PC-9 (cell line): Measurements from ENCODE around the gene TARM1. TPM values are rescaled to one million over a fixed set of nuclear protein-coding genes. Genes with fewer than 3 reads are reported as not detected.
"Not testable (repeated sequence)": the region's sequence is repeated elsewhere in the genome, so short reads cannot be mapped to it uniquely, and the experiment has no call there.

ENCODE experiments used
- BruUV-seq: library from RNA; stranded (reverse); fragments of 400-500 nt; replicated peaks from 2 replicates; lab custom pipeline; 2021; lab: Mats Ljungman, UMichigan
- CTCF ChIA-PET: fragments of 300-600 bp; sonication (Branson Sonifier 250); formaldehyde crosslinking; loops from one replicate; lab custom pipeline; 2022; ENCODE audit warnings: antibody characterized with exemption; lab: Charles Lee
- POLR2A ChIA-PET: fragments of 300-600 bp; sonication (Branson Sonifier 250); formaldehyde crosslinking; loops from one replicate; lab custom pipeline; 2022; ENCODE audit warnings: antibody characterized with exemption; ENCODE audit not compliant: unreplicated experiment; lab: Charles Lee
- DNase-seq, 2 experiments: peaks; one replicate each; pipeline versions ENCODE4 v3.0.0 to v3.0.0-alpha.2; 2015 to 2022; ENCODE audit warnings: mixed read lengths in 1 of 2
- H2AFZ ChIP-seq: fragments of 200-600 bp; sonication (generic); 2 replicates; pipeline ENCODE4 v1.8.1; 2017; ENCODE audit warnings: antibody characterized with exemption
- H3F3A ChIP-seq: fragments of 200-600 bp; sonication (generic); 2 replicates; pipeline ENCODE4 v1.8.1; 2017; ENCODE audit warnings: antibody characterized with exemption, mild to moderate bottlenecking, low read depth; ENCODE audit not compliant: insufficient read depth
- H3K27ac ChIP-seq: fragments of 200-600 bp; sonication (generic); 2 replicates; pipeline ENCODE4 v1.6.1; 2016; ENCODE audit warnings: mixed run types
- H3K27me3 ChIP-seq: fragments of 200-600 bp; sonication (generic); 2 replicates; pipeline ENCODE4 v1.6.1; 2016; ENCODE audit warnings: low read depth, mixed run types; ENCODE audit not compliant: insufficient read depth
- H3K36me3 ChIP-seq: fragments of 200-600 bp; sonication (generic); 2 replicates; pipeline ENCODE4 v1.6.1; 2016; ENCODE audit warnings: low read depth, mixed run types
- H3K4me1 ChIP-seq: fragments of 200-600 bp; sonication (generic); replicated peaks from 2 replicates; pipeline ENCODE4 v1.6.1; 2016; ENCODE audit warnings: mixed run types; ENCODE audit not compliant: insufficient read depth
- H3K4me2 ChIP-seq: fragments of 200-600 bp; sonication (generic); 2 replicates; pipeline ENCODE4 v1.6.1; 2017; ENCODE audit warnings: mixed run types
- H3K4me3 ChIP-seq: fragments of 200-600 bp; sonication (generic); 2 replicates; pipeline ENCODE4 v1.6.1; 2016; ENCODE audit warnings: mixed run types
- H3K79me2 ChIP-seq: fragments of 200-600 bp; sonication (generic); 2 replicates; pipeline ENCODE4 v1.6.1; 2017; ENCODE audit warnings: low read depth, mixed run types
- H3K9me2 ChIP-seq: fragments of 200-600 bp; sonication (generic); 2 replicates; pipeline ENCODE4 v1.8.1; 2017; ENCODE audit warnings: mild to moderate bottlenecking; ENCODE audit not compliant: insufficient read depth
- H3K9me3 ChIP-seq: fragments of 200-600 bp; sonication (generic); 2 replicates; pipeline ENCODE4 v1.8.1; 2016; ENCODE audit warnings: low read depth; ENCODE audit not compliant: insufficient read depth
- H4K20me1 ChIP-seq: fragments of 200-600 bp; sonication (generic); 2 replicates; pipeline ENCODE4 v1.8.1; 2017; ENCODE audit not compliant: insufficient read depth
- CTCF ChIP-seq: fragments of 200-600 bp; sonication (generic); conservative IDR thresholded peaks from 2 replicates; pipeline ENCODE4 v1.6.1; 2017; ENCODE audit warnings: mixed run types, antibody characterized with exemption, mild to moderate bottlenecking, moderate library complexity
- EZH2 ChIP-seq: fragments of 200-600 bp; sonication (generic); IDR thresholded peaks from 2 replicates; pipeline ENCODE4 v1.8.0; 2017; ENCODE audit warnings: antibody characterized with exemption, low read depth
- intact Hi-C: fragments of 100-400 bp; cut with micrococcal nuclease; formaldehyde crosslinking; loops from one replicate; pipeline ENCODE4 v1.10.0; 2022; ENCODE audit not compliant: unreplicated experiment
- total RNA-seq: library from RNA; stranded (reverse); gene quantifications from 2 replicates; pipeline ENCODE4 v1.2.3, GENCODE V29; 2021

Gene TARM1
- total RNA-seq, 1 experiment from 2014 or later, result not detected

GRCh38 chr19:54102421-54103169 is 21.4 kb upstream of the TARM1 start, which contains the start of gene NDUFA3:
Gene NDUFA3, plus strand, starts transcription at chr19:54102855. Its CDS starts 24 bp downstream, at chr19:54102879.
- POLR2A ChIA-PET, result interaction anchor here (0.6 kb wide), 1 partner anchor 236 kb away, joined by 3 read pairs; no protein-coding TSS in a partner anchor
- H3F3A ChIP-seq, result peaks cover 29% of the 10 kb centered on the region
- no peaks in the 10 kb centered on the region for H3K9me2 ChIP-seq
- peak within 1 kb of the TSS; percentile 91 for H2AFZ ChIP-seq
- CTCF ChIA-PET, result interaction anchor here (0.7 kb wide), 1 partner anchor 336 kb away, joined by 4 read pairs; no protein-coding TSS in a partner anchor
- H3K9me3 ChIP-seq, result no peaks in the 10 kb centered on the region
- DNase-seq, result peak; percentile 96 to 99
- TF ChIP-seq CTCF (no peak), EZH2 (no peak)
- 0 out of 2 replicates have a peak, but pooled peaks cover 7% of the 10 kb centered on the region for H3K4me1 ChIP-seq
- peak within 1 kb of the TSS; percentile 87 for H3K4me2 ChIP-seq
- peaks cover 18% of the 10 kb centered on the region; the same call in 1 of the 2 replicates for H3K36me3 ChIP-seq
- H3K4me3 ChIP-seq, result peak within 1 kb of the TSS; percentile 68
- intact Hi-C loops, result loop anchor here (1.0 to 5.0 kb wide), 4 partner anchors 13 to 310 kb away; partner anchors contain the start of genes CNOT3, PRPF31 and TFPT
- no peaks in the 10 kb centered on the region for H4K20me1 ChIP-seq
- H3K27me3 ChIP-seq, result no peaks in the 10 kb centered on the region
- H3K79me2 ChIP-seq, result peaks cover 23% of the 10 kb centered on the region
- no peak within 1 kb of the TSS for H3K27ac ChIP-seq
- BruUV-seq, result no TSS peak

- intact Hi-C loops, result loop anchor here (5.0 kb wide), 1 partner anchor 258 kb away; no protein-coding TSS in a partner anchor
- Histone ChIP-seq H4K20me1 (no peaks in the 10 kb centered on the region), H3K4me1 (0 out of 2 replicates have a peak, but pooled peaks cover 7% of the 10 kb centered on the region), H2AFZ (no peak within 1 kb of the TSS), H3K4me3 (no peak within 1 kb of the TSS), H3K36me3 (0 out of 2 replicates have a peak, but pooled peaks cover 4% of the 10 kb centered on the region), H3K9me2 (no peaks in the 10 kb centered on the region), H3K27me3 (peaks cover 14% of the 10 kb centered on the region), H3K79me2 (peaks cover 23% of the 10 kb centered on the region), H3K4me2 (no peak within 1 kb of the TSS), H3K27ac (no peak within 1 kb of the TSS), H3K9me3 (no peaks in the 10 kb centered on the region), H3F3A (peaks cover 25% of the 10 kb centered on the region)
- ChIA-PET POLR2A (interaction anchor here (0.6 to 0.7 kb wide), 2 partner anchors 36 to 232 kb away, joined by 3 to 4 read pairs; no protein-coding TSS in a partner anchor), CTCF (no interaction called here)
- no peak for DNase-seq
- no TSS peak for BruUV-seq
- TF ChIP-seq CTCF (no peak), EZH2 (no peak)
Observed at GRCh38 chr19:54100561-54100960, 19.4 kb upstream of the TARM1 start, which contains the start of gene OSCAR. Gene OSCAR, minus strand, starts transcription at chr19:54100803. Its CDS starts 11 bp downstream, at chr19:54100792.

GRCh38 chr19:54099903-54100255 is 18.7 kb upstream of the TARM1 start:
- CTCF ChIA-PET, H3K4me2 ChIP-seq, H3K4me3 ChIP-seq, H3K9me3 ChIP-seq, DNase-seq, H3K36me3 ChIP-seq, H3K27ac ChIP-seq, BruUV-seq, H2AFZ ChIP-seq, H3K4me1 ChIP-seq, H4K20me1 ChIP-seq, H3K9me2 ChIP-seq: not testable (repeated sequence)
- intact Hi-C loops, result loop anchor here (5.0 kb wide), 1 partner anchor 258 kb away; no protein-coding TSS in a partner anchor
- peaks cover 21% of the 10 kb centered on the region for H3K27me3 ChIP-seq
- peaks cover 20% of the 10 kb centered on the region for H3F3A ChIP-seq
- POLR2A ChIA-PET, result interaction anchor here (0.7 kb wide), 2 partner anchors 37 to 80 kb away, joined by 3 to 4 read pairs; no protein-coding TSS in a partner anchor
- peaks cover 21% of the 10 kb centered on the region for H3K79me2 ChIP-seq
